Measurements from ENCODE around the gene LMAN1. TPM values are rescaled to one million over a fixed set of nuclear protein-coding genes. Genes with fewer than 3 reads are reported as not detected.

The LMAN1 gene
- total RNA-seq, 1 experiment from 2014 or later = 36.6 TPM

- no peak for DNase-seq (ENCODE audit: low spot score)
These were observed 53.8 kb downstream of the LMAN1 start for GRCh38 chr18:59305295-59305694.

DNA sequence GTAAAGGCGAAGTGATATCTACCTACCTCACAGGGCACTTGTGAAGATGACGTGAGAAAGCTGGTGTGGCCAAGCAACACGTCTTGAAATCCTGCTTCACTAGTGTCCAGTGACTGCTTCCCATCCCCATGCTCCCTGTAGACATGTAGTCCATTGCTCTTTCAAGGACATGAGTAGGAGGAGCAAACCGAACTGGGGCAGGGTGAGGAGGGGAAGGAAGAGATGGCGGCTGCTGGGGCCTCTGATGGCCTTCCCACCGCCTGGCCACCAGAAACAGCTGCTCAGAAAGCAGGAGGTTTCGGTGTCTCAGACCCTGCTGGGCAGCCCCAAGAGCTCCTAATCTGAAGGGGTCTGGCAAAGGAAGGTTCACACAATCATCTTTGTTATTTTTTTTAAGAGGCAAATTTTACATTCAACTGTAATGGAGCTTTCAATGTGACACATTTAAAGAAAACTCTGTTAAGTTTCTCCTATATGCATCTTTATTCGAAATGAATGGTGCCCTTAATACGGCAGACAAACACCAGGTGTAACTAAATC, 55.3 kb downstream of the LMAN1 start:
- DNase-seq (ENCODE audit: low spot score) = no peak

- no peak for DNase-seq (ENCODE audit: low spot score)
These were observed 56.1 kb downstream of the LMAN1 start for GRCh38 chr18:59303006-59303405.

DNA sequence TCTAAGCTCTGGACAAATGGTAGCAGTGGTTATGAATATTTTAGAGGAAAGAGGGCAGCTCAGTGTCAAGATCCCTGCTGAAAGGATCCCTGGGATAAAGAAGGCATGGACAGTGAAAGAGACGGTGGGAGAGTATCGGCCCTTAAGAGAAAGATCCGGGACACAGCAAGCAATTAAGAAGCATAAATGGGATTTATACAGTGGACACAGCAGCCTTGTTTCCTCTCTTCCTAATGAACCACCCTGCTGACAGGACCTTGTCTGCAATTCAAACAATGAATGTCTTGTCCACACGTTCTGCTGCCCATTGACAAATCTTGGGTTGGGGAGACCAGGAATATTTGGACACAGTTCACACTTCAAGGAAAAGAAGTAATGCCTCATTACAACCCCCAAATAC, 57.1 kb downstream of the LMAN1 start:
- no peak for DNase-seq (ENCODE audit: low spot score)

DNA sequence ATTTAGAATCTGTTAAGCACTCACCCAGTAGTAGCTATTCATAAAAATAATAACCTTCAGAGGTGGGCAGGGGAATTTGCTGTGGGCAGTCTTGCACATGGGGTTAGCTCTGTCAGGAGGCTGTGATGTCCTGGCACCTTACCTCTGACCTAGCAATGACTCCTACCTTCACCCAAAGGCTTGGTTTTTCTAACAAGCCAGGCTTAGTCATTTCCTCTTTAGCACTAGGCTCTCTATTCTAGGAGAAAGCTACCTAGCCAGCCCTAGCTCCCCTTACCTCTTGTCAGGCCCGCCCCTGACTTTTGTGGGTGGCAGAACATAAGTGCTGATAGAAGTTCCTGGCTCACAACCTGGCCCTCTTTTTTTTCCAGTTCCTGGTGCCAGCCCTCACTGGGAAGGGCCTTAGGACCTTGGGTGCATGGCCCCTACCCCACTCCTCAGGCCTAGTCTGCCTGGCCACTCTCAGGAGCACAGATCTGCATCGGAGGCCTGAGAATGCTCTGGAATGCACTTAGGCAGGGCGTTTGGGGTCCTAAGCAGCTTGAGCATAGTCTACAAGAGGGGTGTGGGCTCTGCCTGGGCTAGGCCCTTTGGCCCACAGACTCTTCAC, 58.3 kb downstream of the LMAN1 start:
- peak; percentile 50 for DNase-seq (ENCODE audit: low spot score)

DNA sequence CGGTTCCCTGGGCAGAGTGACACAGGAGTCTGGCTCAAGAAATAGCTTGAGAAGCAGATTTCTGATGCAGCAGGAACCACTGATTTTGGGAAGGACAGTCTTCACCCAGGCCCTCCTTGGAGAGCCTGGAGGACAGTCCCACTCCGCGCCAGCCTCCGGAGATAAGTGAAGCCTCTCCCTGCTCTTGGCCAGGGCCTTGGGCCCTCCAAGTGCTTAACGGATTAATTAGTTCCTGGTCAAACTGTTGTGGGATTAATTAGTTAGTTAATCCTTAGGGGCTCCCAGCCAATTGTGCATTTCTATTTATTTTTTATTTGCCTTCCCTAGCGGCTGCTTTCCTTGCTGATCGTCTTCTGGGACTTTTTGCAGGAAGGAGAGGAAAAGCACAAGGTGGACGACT, 60.2 kb downstream of the LMAN1 start:
- DNase-seq (ENCODE audit: low spot score) = no peak

GRCh38 chr18:59293317-59293716, 65.7 kb downstream of the LMAN1 start:
- no peak for DNase-seq (ENCODE audit: low spot score)

- DNase-seq (ENCODE audit: low spot score) = no peak
These were observed 72.7 kb downstream of the LMAN1 start for GRCh38 chr18:59286341-59286740.

GRCh38 chr18:59282341-59282740, 76.7 kb downstream of the LMAN1 start:
- no peak for DNase-seq (ENCODE audit: low spot score)

GRCh38 chr18:59279722-59280121, 79.3 kb downstream of the LMAN1 start:
- DNase-seq (ENCODE audit: low spot score) = no peak

DNA sequence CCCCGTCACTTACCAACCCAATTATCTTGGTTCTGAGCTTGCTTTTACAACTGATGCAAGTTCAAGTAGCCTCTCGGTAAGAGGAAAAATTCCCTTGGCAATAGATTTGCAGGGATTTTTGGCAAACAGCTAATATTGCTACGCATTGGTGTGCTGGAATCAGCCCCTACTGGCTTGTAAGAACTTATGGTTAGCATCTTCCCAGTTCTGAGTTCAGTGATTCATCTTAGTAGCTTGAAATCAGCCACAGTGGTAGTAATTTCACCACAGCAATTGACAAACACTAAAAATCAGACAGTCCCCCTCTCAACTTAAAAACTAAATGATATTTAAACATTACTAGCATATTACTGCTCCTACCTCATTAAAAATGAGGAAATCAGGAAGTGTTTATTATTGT, 79.9 kb downstream of the LMAN1 start:
- no peak for DNase-seq (ENCODE audit: low spot score)

GRCh38 chr18:59278793-59279192, 80.3 kb downstream of the LMAN1 start:
- no peak for DNase-seq (ENCODE audit: low spot score)

Other genes starting within 250 kb of the LMAN1 start
- 22.1 and 25.2 TPM in 2 replicates for gene SEC11C, start 219.4 kb downstream of the LMAN1 start, total RNA-seq (2014; rRNA removed; shearing (Covaris generic))
- gene GRP, start 139.1 kb downstream of the LMAN1 start, total RNA-seq (2014; rRNA removed; shearing (Covaris generic)) = not detected in 2 replicates
- not detected in 2 replicates for gene RAX, start 85.8 kb downstream of the LMAN1 start, total RNA-seq (2014; rRNA removed; shearing (Covaris generic))
- gene CPLX4, start 40.6 kb downstream of the LMAN1 start, total RNA-seq (2014; rRNA removed; shearing (Covaris generic)) = not detected in 2 replicates

All from HT-29 (cell line).